GM10847 (cell line): ENCODE measurements around the gene FBXL16.
A peak's percentile ranks its signal among the peaks of the same experiment; 100 is the strongest.

Source experiments
- POLR2A ChIP-seq: IDR thresholded peaks from 2 replicates; pipeline ENCODE4 v1.6.1; 2011; ENCODE audit not compliant: insufficient read length; ENCODE audit errors: extremely low read depth

The FBXL16 gene

GRCh38 chr16:728131-728889 is 22.7 kb upstream of the FBXL16 start:
- no peak for TF ChIP-seq POLR2A

- TF ChIP-seq POLR2A: peak; percentile 9
Observed at GRCh38 chr16:727291-727977, 21.8 kb upstream of the FBXL16 start.

GRCh38 chr16:726438-727290 is 21.1 kb upstream of the FBXL16 start, which contains the start of the genes CCDC78 and HAGHL:
Gene CCDC78, minus strand, starts transcription at chr16:726443. Its CDS starts 76 bp downstream, at chr16:726367.
Gene HAGHL, plus strand, starts transcription at chr16:727106. Its CDS starts 404 bp downstream, at chr16:727510.
- no peak for TF ChIP-seq POLR2A

- no peak for TF ChIP-seq POLR2A
Observed at GRCh38 chr16:726188-726437, 20.5 kb upstream of the FBXL16 start.

- no peak for TF ChIP-seq POLR2A
Observed at GRCh38 chr16:725463-726187, 20.0 kb upstream of the FBXL16 start.

- TF ChIP-seq POLR2A: no peak
Observed at GRCh38 chr16:725041-725376, 19.4 kb upstream of the FBXL16 start.

- TF ChIP-seq POLR2A: no peak
Observed at GRCh38 chr16:724188-725040, 18.8 kb upstream of the FBXL16 start.

- no peak for TF ChIP-seq POLR2A
Observed at GRCh38 chr16:723695-724094, 18.1 kb upstream of the FBXL16 start.

- no peak for TF ChIP-seq POLR2A
Observed at GRCh38 chr16:722835-723633, 17.4 kb upstream of the FBXL16 start.

GRCh38 chr16:721765-722540 is 16.4 kb upstream of the FBXL16 start:
- no peak for TF ChIP-seq POLR2A

- peak; percentile 95 for TF ChIP-seq POLR2A
Observed at GRCh38 chr16:720990-721764, 15.6 kb upstream of the FBXL16 start, which contains the start of gene ANTKMT. Gene ANTKMT, plus strand, starts transcription at chr16:721146. Its CDS starts 129 bp downstream, at chr16:721275.

- no peak for TF ChIP-seq POLR2A
Observed at GRCh38 chr16:720447-720989, 14.9 kb upstream of the FBXL16 start.
